NCI-H82 (cell line): ENCODE data around the gene SPOP.
"Not testable (repeated sequence)": the region's sequence is repeated elsewhere in the genome, so short reads cannot be mapped to it uniquely, and the experiment has no call there.

Experiments
- DNase-seq: peaks from one replicate; lab custom pipeline; 2025; lab: John Stamatoyannopoulos, UW

The SPOP gene

DNA sequence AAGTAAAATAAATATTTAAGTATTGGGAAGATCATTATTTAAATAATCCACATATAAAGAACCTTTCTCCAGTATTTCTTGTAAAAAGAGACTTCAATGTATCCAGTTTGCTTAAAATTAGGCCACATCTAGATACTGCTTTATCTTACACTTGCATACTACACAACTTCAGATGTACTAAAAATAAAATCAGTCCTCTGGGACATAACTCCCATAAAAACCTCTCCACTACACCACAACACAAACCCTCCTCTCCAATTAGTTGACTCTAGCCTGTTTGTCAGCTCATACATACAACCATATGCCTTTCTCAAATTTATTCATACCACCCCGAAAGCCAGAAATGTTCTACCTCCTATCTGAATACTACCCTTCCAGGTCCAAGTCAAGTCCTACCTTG lies 21.6 kb downstream of the SPOP start:
- DNase-seq: no peak

GRCh38 chr17:49647256-49647585 lies 30.7 kb downstream of the SPOP start:
- DNase-seq: no peak

DNA sequence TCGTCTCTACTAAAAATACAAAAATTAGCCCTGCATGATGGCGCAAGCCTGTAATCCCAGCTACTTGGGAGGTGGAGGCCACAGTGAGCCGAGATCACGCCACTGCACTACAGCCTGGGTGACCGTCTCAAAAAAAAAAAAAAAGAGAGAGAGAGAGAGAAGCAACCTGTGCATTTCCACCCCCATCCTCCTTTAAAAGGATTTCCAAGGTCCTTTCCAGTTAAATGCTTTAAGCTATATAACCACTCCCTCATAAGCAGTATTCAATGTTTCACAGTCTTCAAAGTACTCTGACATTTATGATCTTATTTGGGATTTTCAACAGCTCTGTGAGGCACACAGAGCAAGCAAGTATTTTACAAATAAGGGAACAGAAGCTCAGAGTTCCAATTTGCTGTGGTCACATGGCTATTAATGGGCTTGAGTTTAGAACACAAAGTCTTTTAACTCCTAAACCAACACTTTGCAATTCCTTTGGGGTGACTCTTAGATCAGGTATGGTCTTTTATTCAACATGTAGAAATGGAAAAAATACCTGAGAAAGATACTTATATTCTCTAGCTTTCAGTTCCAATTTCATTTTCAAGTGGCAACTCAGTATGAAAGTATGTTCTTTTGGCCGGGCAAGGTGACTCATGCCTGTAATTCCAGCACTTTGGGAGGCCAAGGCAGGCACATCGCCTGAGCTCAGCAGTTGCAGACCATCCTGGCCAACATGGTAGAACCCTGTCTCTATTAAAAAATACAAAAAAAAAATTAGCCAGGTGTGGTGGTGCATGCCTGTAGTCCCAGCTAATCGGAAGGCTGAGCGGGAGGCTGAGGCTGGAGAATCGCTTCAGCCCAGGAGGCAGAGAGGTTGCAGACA lies 31.3 kb downstream of the SPOP start:
- DNase-seq: peak; percentile 47

- not testable (repeated sequence) for DNase-seq
Observed at GRCh38 chr17:49646056-49646390, 31.9 kb downstream of the SPOP start.

GRCh38 chr17:49645654-49646053 lies 32.2 kb downstream of the SPOP start:
- no peak for DNase-seq

GRCh38 chr17:49640556-49640955 lies 37.3 kb downstream of the SPOP start:
- DNase-seq: no peak

GRCh38 chr17:49638818-49639217 lies 39.1 kb downstream of the SPOP start:
- no peak for DNase-seq

DNA sequence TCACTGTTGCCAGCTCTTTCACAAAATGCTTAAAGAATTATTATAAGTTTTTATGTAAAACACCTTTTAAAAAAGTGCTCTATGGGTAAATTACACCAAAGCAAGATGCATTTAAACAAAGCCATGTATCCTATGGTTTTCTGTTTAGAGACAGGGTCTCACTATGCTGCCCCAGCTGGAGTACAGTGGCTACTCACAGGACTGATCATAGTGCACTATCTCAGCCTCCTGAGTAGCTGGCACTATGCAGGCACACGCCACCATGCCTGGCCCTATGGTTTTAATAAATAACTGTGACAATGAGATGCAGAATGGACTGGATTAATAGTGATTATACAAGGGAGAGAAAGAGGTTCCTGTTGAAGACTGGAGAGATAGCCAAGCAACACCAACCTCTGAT lies 40.2 kb downstream of the SPOP start:
- no peak for DNase-seq

DNA sequence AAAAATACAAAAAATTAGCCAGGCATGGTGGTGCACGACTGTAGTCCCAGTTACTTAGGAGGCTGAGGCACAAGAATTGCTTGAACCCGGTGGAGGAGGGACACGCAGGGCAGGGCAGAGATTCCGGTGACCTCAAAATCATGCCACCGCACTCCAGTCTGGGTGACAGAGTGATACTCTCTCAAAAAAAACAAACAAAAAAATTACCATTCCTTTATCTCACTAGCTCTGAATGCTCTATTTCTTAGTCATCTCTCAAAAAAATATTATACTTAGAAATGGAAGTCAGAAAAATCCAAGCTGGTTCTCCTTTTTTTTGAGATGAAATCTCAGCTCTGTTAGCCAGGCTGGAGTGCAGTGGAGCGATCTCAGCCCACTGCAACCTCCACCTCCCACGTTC lies 40.8 kb downstream of the SPOP start:
- no peak for DNase-seq

GRCh38 chr17:49635121-49635520 lies 42.8 kb downstream of the SPOP start:
- no peak for DNase-seq

DNA sequence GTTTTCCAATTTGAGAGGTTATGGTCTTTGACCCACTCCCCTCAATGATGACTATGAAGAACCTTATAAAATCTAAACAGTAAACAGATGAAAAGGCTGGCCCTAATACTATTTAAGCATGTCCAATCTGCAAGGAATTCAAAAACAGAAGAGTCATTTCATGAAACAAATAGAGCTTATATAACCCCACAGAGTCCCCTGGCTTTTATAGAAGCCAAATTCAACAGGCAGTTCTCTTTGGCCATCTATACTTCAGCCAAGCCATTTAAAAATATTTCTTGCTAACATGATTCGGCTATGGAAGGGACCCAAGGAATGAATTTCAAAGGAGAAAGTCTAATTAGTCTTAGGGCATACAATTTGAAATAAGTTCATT lies 43.4 kb downstream of the SPOP start:
- DNase-seq: no peak

DNA sequence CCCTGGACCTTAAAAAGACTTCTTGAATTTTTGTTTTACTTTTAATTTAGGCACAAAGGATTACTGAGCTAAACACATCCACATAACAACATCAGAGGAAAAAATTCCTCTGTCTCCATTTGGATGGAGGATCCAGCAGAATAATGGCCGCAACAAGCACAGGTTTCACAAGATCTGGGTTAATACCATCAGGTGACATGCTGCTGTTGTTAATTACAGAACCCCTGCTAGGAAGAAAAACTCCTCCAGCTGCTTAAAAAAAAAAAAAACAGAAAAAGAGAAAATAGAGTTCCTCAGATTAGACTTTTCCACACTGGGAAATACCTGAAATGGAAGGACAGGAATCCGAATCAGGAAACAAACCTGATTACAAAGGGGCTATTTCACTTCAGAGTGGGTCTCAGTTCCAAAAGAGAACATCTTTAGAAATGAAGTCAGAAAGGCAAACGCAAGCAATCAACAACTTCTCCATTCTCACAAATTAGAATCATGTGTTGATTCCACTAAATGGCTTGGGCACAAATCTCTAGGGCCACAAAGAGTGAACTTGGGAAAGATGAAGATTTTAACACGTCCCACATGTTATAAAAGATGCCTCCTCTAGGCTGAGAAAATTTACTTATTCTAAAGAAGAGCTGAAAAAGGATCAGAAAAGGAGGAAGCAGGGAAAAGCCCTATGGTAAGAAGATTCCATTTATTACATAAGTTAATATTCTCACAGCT lies 44.0 kb downstream of the SPOP start:
- peak; percentile 41 for DNase-seq

GRCh38 chr17:49633250-49633649 lies 44.6 kb downstream of the SPOP start:
- DNase-seq: peak; percentile 57

GRCh38 chr17:49632201-49632600 lies 45.7 kb downstream of the SPOP start:
- no peak for DNase-seq

DNA sequence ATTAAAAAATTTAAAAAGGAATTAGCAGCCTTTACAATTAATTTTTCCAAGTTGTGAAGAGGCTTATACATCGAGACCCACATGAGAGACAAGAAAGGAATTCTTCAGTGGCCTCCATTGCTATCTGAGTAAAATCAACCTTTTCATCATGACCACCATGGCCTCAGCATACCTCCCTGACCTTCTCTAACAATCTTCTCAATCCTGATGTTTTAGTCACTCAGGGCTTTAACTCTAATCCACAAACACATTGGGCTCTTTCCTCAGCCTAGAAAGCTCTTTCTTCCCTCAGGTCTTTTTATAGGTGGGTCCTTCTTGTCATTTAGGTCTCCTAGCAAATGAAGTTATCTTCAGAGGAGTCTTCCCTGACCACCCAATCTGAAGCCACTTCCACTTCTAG lies 46.4 kb downstream of the SPOP start:
- no peak for DNase-seq

DNA sequence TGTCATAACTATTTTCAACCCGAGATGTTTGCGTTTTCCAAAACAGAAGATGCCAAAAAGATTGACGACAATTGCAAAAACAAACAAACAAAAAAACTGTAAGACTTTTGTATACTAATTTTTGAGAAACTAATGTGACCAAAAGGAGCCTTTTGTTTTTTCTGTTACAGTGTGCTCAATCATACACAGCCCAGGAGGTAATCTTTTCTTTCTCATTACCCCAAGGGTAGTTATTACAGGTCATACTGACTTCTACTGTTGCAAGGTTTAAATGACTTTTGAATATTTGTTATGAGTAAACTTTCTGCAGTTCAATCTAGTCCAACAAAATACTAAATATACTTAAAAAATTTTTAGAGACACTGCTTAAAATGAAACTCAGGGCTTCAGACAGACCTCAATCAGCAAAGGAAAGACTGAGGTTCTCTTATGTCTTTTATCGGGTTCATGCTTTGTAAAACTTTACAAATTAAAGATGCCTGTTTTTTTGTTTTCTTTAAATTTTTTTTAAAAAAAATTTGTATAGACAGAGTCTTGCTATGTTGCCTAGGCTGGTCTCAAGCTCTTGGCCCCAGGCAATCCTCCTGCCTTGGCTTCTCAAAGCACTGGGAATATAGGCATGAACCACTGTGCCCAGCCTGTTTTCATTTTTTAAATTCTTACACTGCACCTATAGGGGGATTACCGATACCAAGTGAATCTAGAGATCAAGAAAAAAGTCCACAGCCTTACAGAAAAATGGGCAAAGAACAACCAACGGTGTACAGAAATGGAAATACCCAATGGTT lies 47.6 kb downstream of the SPOP start:
- DNase-seq: no peak

- peak; percentile 53 for DNase-seq
Observed at GRCh38 chr17:49629447-49629846, 48.5 kb downstream of the SPOP start.

GRCh38 chr17:49624896-49625295 lies 53.0 kb downstream of the SPOP start:
- no peak for DNase-seq

GRCh38 chr17:49621946-49622529 lies 55.9 kb downstream of the SPOP start:
- no peak for DNase-seq

- DNase-seq: no peak
Observed at GRCh38 chr17:49621420-49621819, 56.5 kb downstream of the SPOP start.

GRCh38 chr17:49618028-49618611 lies 59.8 kb downstream of the SPOP start:
- DNase-seq: no peak

DNA sequence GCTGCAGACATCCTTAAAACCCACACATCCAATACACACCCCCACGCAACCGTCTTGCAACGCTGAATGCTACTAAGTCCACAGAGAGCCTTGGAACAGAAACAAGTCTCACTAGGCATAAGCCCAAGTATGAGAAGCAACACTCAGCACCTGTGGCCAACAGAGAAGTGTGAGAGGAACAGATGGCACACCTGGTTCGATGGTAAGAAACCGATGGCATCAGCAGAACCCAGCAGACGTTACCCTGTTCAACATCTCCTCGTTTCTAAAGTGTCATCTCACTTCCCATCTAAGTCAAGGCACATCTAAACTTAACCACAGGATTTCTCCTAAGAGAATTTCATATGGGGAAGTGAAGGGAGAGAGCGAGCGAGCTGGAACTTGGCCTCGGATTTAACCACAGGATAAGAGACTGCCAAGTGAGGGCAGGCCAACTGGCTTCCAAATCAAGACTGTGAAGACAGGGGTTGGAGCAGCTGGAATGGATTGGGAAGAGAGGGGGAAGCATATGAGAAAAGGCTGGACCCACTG lies 61.2 kb downstream of the SPOP start:
- no peak for DNase-seq
